ENCODE measurements around the gene FRMPD2.

- TF ChIP-seq POLR2AphosphoS5 (IDR thresholded peaks at IDR 0.05; ENCODE audit: low read depth, low read length) (no peak), ELF1 (IDR thresholded peaks at IDR 0.05) (no peak)
These were observed 34.3 kb downstream of the FRMPD2 start for GRCh38 chr10:48240196-48240595.
